Calu3 (cell line): ENCODE data around the gene L3MBTL3. TPM values are rescaled to one million over a fixed set of nuclear protein-coding genes. Genes with fewer than 3 reads are reported as not detected.

Experiments used
- BruUV-seq: library from RNA; stranded (reverse); fragments of 400-500 nt; replicated peaks from 2 replicates; lab custom pipeline; 2021; lab: Mats Ljungman, UMichigan
- CTCF ChIA-PET: fragments of 300-600 bp; sonication (Branson Sonifier 250); formaldehyde crosslinking; loops from one replicate; lab custom pipeline; 2022; ENCODE audit warnings: antibody characterized with exemption; lab: Charles Lee
- DNase-seq: peaks from one replicate; pipeline ENCODE4 v3.0.0; 2022
- H3K27ac Mint-ChIP-seq: one replicate; pipeline ENCODE4 v1.8.0; 2022; ENCODE audit warnings: mixed read lengths; ENCODE audit not compliant: unreplicated experiment
- H3K27me3 Mint-ChIP-seq: one replicate; pipeline ENCODE4 v1.8.0; 2022; ENCODE audit warnings: mixed read lengths; ENCODE audit not compliant: unreplicated experiment
- H3K36me3 Mint-ChIP-seq: one replicate; pipeline ENCODE4 v1.8.0; 2022; ENCODE audit warnings: mild to moderate bottlenecking, moderate library complexity, mixed read lengths; ENCODE audit not compliant: insufficient read depth, unreplicated experiment
- H3K4me1 Mint-ChIP-seq: one replicate; pipeline ENCODE4 v1.8.0; 2022; ENCODE audit warnings: mild to moderate bottlenecking, low read depth, mixed read lengths; ENCODE audit not compliant: unreplicated experiment
- H3K4me3 Mint-ChIP-seq: one replicate; pipeline ENCODE4 v1.8.0; 2022; ENCODE audit warnings: mild to moderate bottlenecking, low read depth, moderate library complexity, mixed read lengths; ENCODE audit not compliant: unreplicated experiment
- H3K9me3 Mint-ChIP-seq: one replicate; pipeline ENCODE4 v1.8.0; 2022; ENCODE audit warnings: low read depth, mixed read lengths; ENCODE audit not compliant: unreplicated experiment
- intact Hi-C: fragments of 100-400 bp; cut with micrococcal nuclease; formaldehyde crosslinking; loops from one replicate; pipeline ENCODE4 v1.10.0; 2022; ENCODE audit not compliant: unreplicated experiment
- total RNA-seq: library from RNA; stranded (reverse); gene quantifications from 2 replicates; pipeline ENCODE4 v1.2.3, GENCODE V29; 2022
- TF ChIP-seq, protein P1 (sequence below): fragments of 200-600 bp; IDR thresholded peaks from one replicate; pipeline ENCODE4 v1.8.0; 2022; ENCODE audit warnings: antibody characterized with exemption; ENCODE audit not compliant: unreplicated experiment

The L3MBTL3 gene
- total RNA-seq, 1 experiment from 2014 or later, result 9.6 TPM

DNA sequence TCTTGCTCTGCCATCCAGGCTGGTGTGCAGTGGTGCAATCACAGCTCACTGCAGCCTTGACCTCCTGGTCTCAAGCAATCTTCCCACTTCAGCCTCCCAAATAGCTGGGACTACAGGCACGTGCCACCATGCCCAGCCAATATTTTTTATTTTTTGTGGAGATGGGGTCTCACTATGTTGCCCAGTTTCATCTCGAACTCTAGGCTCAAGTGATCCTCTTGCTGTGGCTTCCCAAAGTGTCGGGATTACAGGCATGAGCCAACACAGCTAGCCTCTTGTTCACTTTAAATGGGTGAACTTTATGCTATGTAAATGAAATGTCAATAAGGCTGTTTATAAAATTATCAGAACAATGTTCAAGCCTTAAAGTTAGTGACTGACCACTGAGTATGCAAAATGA, 167.3 kb downstream of the L3MBTL3 start:
- TF ChIP-seq, protein P1, sequence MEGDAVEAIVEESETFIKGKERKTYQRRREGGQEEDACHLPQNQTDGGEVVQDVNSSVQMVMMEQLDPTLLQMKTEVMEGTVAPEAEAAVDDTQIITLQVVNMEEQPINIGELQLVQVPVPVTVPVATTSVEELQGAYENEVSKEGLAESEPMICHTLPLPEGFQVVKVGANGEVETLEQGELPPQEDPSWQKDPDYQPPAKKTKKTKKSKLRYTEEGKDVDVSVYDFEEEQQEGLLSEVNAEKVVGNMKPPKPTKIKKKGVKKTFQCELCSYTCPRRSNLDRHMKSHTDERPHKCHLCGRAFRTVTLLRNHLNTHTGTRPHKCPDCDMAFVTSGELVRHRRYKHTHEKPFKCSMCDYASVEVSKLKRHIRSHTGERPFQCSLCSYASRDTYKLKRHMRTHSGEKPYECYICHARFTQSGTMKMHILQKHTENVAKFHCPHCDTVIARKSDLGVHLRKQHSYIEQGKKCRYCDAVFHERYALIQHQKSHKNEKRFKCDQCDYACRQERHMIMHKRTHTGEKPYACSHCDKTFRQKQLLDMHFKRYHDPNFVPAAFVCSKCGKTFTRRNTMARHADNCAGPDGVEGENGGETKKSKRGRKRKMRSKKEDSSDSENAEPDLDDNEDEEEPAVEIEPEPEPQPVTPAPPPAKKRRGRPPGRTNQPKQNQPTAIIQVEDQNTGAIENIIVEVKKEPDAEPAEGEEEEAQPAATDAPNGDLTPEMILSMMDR, result no peak
- no TSS peak for BruUV-seq
- intact Hi-C loops, result no loop called here
- Mint-ChIP-seq H3K4me3 (no peak overlapping the region), H3K9me3 (no peaks in the 10 kb centered on the region), H3K27ac (no peak overlapping the region), H3K4me1 (no peaks in the 10 kb centered on the region), H3K27me3 (no peaks in the 10 kb centered on the region), H3K36me3 (no peaks in the 10 kb centered on the region)
- DNase-seq, result no peak
- CTCF ChIA-PET, result no interaction called here

DNA sequence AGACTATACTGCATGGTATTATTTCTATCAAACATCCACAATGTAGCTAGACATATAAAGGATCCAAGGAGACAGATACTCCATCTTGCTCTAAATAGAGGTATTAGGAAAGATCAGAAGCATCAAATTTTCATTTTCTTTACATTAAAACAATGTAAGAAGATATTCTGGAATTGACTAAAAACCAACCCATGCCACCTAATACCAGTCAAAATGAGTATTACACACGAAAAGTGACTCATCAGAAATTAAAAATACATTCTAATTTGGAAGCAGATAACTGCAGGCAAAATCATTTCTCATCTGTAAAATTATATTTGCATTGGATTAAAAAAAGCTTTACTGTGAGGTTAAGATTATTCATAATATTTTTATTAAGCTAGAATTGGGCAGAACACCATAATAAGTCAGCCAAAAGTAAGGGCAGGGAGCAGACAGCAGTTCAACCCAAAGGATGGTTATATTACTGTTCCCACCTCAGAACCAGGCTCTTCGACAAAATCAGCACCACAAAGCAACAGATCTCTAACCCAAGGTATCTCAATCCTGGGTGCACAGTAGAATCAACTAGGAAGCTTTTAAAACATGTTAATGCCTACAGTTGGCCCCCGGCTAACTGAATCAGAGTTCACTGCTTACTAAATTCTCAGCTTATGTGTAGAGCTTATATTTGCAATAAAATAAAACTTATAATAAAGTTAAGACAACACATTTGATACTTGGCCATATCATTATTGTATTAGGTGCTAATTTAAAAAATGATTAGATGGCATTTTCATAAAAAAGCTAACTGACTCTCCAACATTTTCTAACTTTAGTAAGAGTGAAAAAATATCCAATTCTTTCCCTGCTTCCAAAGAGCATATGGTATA, 169.2 kb downstream of the L3MBTL3 start:
- Mint-ChIP-seq H3K36me3 (no peaks in the 10 kb centered on the region), H3K4me1 (no peaks in the 10 kb centered on the region), H3K27ac (no peak overlapping the region), H3K9me3 (no peaks in the 10 kb centered on the region), H3K4me3 (no peak overlapping the region), H3K27me3 (no peaks in the 10 kb centered on the region)
- intact Hi-C loops, result no loop called here
- DNase-seq, result no peak
- CTCF ChIA-PET, result interaction anchor here (0.7 to 1.7 kb wide), 2 partner anchors 9 to 68 kb away, joined by 4 read pairs; no protein-coding TSS in a partner anchor
- BruUV-seq, result no TSS peak
- TF ChIP-seq, protein P1, result no peak

DNA sequence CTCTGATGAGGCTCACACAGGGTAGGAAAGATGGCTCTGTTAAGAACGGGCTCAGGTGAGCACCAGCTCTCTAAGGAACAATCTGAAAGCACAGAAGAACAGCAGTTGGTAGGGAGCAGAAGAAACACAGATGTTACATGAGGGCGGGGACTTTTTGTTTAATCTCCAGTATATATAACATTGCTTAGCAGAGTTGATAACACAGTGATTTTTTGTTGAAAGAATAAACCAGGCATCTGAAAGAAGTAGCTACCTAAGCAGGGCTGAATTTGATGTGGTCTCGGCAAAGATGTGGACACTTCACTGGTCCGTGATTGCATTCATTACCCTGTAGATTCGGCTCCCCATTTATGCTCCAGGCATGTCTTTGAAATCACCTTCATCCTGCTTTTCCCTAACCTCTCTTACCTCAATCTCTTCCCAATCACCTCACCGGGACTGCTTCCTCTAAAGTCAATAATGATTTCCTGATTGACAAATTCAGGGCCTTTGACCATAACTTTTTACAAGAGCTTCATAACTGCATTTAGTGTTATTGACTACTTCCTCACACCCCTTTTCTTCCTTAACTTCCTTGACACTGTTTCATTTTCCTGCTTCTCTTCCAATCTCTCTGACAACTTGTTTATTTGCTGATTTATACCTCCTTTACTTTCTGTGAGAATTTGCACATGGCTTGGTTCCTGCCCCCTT, 170.0 kb downstream of the L3MBTL3 start:
- TF ChIP-seq, protein P1, result no peak
- no peak overlapping the region for H3K4me3 Mint-ChIP-seq
- no TSS peak for BruUV-seq
- no peaks in the 10 kb centered on the region for H3K4me1 Mint-ChIP-seq
- CTCF ChIA-PET, result interaction anchor here (1.7 kb wide), 1 partner anchor 10 kb away, joined by 4 read pairs; no protein-coding TSS in a partner anchor
- H3K27me3 Mint-ChIP-seq, result peaks cover 8% of the 10 kb centered on the region
- H3K36me3 Mint-ChIP-seq, result no peaks in the 10 kb centered on the region
- no peak overlapping the region for H3K27ac Mint-ChIP-seq
- H3K9me3 Mint-ChIP-seq, result no peaks in the 10 kb centered on the region
- intact Hi-C loops, result no loop called here
- no peak for DNase-seq

GRCh38 chr6:130189531-130190397, 171.4 kb downstream of the L3MBTL3 start:
- peaks cover 22% of the 10 kb centered on the region for H3K27me3 Mint-ChIP-seq
- no peak overlapping the region for H3K27ac Mint-ChIP-seq
- intact Hi-C loops, result no loop called here
- TF ChIP-seq, protein P1, result no peak
- H3K4me3 Mint-ChIP-seq, result no peak overlapping the region
- BruUV-seq, result no TSS peak
- CTCF ChIA-PET, result no interaction called here
- no peaks in the 10 kb centered on the region for H3K9me3 Mint-ChIP-seq
- no peaks in the 10 kb centered on the region for H3K36me3 Mint-ChIP-seq
- DNase-seq, result no peak
- no peaks in the 10 kb centered on the region for H3K4me1 Mint-ChIP-seq
